GM19043 (cell line): ENCODE data around the gene EMP2.
"Not testable (repeated sequence)": the region's sequence is repeated elsewhere in the genome, so short reads cannot be mapped to it uniquely, and the experiment has no call there.

ENCODE experiments used
- ATAC-seq: cut with Tn5 transposase; IDR thresholded peaks from one replicate; pipeline ENCODE4 v1.9.1; 2021; ENCODE audit warnings: low read depth; ENCODE audit not compliant: unreplicated experiment

Gene EMP2

GRCh38 chr16:10579965-10580882, at the start of gene EMP2:
Gene EMP2, minus strand, starts transcription at chr16:10580598. Its CDS starts 32,981 bp downstream, at chr16:10547617.
- no peak for ATAC-seq

- ATAC-seq = no peak
Measured at GRCh38 chr16:10629592-10629963, 49.2 kb upstream of the EMP2 start.

GRCh38 chr16:10625595-10626357, 45.4 kb upstream of the EMP2 start:
- no peak for ATAC-seq

- ATAC-seq = no peak
Measured at GRCh38 chr16:10624527-10624926, 44.1 kb upstream of the EMP2 start.

- ATAC-seq = no peak
Measured at GRCh38 chr16:10623059-10623458, 42.7 kb upstream of the EMP2 start.

GRCh38 chr16:10622036-10622921, 41.9 kb upstream of the EMP2 start:
- no peak for ATAC-seq

GRCh38 chr16:10621216-10621949, 41.0 kb upstream of the EMP2 start:
- not testable (repeated sequence) for ATAC-seq

- no peak for ATAC-seq
Measured at GRCh38 chr16:10620120-10620519, 39.7 kb upstream of the EMP2 start.

- no peak for ATAC-seq
Measured at GRCh38 chr16:10619271-10619849, 39.0 kb upstream of the EMP2 start.

GRCh38 chr16:10618710-10619209, 38.4 kb upstream of the EMP2 start:
- no peak for ATAC-seq

- no peak for ATAC-seq
Measured at GRCh38 chr16:10617662-10618420, 37.4 kb upstream of the EMP2 start.

GRCh38 chr16:10616756-10617640, 36.6 kb upstream of the EMP2 start:
- ATAC-seq = no peak

GRCh38 chr16:10616419-10616755, 36.0 kb upstream of the EMP2 start:
- no peak for ATAC-seq

GRCh38 chr16:10614685-10615084, 34.3 kb upstream of the EMP2 start:
- no peak for ATAC-seq

GRCh38 chr16:10613785-10614485, 33.5 kb upstream of the EMP2 start:
- no peak for ATAC-seq

GRCh38 chr16:10612649-10613179, 32.3 kb upstream of the EMP2 start:
- no peak for ATAC-seq

GRCh38 chr16:10611825-10612342, 31.5 kb upstream of the EMP2 start:
- no peak for ATAC-seq
